Measurements from ENCODE around the gene C12orf57. TPM values are rescaled to one million over a fixed set of nuclear protein-coding genes. Genes with fewer than 3 reads are reported as not detected.

C12orf57 gene
- total and polyA plus RNA-seq, 2 of the 8 experiments (the other 6 are each of a cell fraction or from before 2014, with no cell fraction given): 174 to 993 TPM

DNA sequence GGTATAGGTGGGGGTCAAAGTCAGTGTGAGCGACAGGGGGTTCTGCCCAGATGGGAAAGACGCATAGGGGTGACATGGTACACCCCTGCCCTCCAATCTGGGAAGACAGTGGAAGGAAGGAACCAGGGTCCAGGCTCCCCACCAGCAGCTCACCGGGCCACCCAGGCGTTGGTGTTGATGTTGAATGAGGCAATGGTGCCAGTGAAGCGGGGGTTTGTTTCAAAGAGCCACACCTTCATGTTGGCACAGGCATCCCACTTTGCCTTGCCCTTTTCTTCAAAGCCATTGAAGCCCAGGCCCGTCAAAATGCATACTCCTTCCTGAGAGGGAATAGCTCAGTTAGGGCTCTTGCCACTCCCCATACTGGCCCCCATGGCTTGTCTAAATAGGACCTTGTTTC is 34.4 kb downstream of the C12orf57 start:
- ChIA-PET CTCF (ENCODE audit: partially characterized antibody) (interaction anchor here (0.6 to 1.9 kb wide), 13 partner anchors 12 to 1729 kb away, joined by 3 to 10 read pairs (median 3); partner anchors contain the start of genes C12orf57 and RNU7-1), POLR2A (ENCODE audit: partially characterized antibody) (interaction anchor here (0.6 to 30.5 kb wide), 21 partner anchors 8 to 554 kb away, joined by 3 to 1596 read pairs (median 4); partner anchors contain the start of genes ATN1, C12orf57, CLSTN3 and PTPN6)
- H2AK5ac ChIP-seq (ENCODE audit: low read depth, low read length): no peak overlapping the region
- H3K4me3 ChIP-seq (ENCODE audit: extremely low read depth in 1 of 4, insufficient read depth in 2 of 4, low read depth in 3 of 4, low read length in 4 of 4): no peak overlapping the region
- H4K91ac ChIP-seq (replicated peaks; ENCODE audit: insufficient read length, low read length): no peak overlapping the region
- no peak overlapping the region for H2BK12ac ChIP-seq (ENCODE audit: low read depth, low read length)
- no peak overlapping the region; a peak in 1 of 7 replicates for H3K9ac ChIP-seq (replicated peaks in 1 of 4; ENCODE audit: extremely low read depth in 1 of 4, low read depth in 3 of 4, low read length in 3 of 4)
- no peak overlapping the region for H3K18ac ChIP-seq (ENCODE audit: extremely low read depth, low read length)
- no peak overlapping the region for H4K8ac ChIP-seq (ENCODE audit: extremely low read depth, insufficient read depth, low read length)
- H2BK20ac ChIP-seq (ENCODE audit: low read length): no peak overlapping the region
- peaks cover 8 to 9% of the 10 kb centered on the region in 2 experiments for H4K20me1 ChIP-seq (replicated peaks in 1 of 2; ENCODE audit: control insufficient read depth in 1 of 2, insufficient read depth in 2 of 2, low read length in 2 of 2)
- H3K27me3 ChIP-seq (replicated peaks in 1 of 4; ENCODE audit: control insufficient read depth in 3 of 4, extremely low read depth in 1 of 4, insufficient read depth in 3 of 4, low read length in 3 of 4): no peaks in the 10 kb centered on the region
- no peak overlapping the region for H3K14ac ChIP-seq (ENCODE audit: insufficient read length)
- H2BK120ac ChIP-seq (replicated peaks; ENCODE audit: low read depth, low read length): no peak overlapping the region
- H2BK5ac ChIP-seq (ENCODE audit: low read depth, low read length): no peak overlapping the region
- H3K4me1 ChIP-seq (replicated peaks in 1 of 4; ENCODE audit: control insufficient read depth in 3 of 4, insufficient read depth in 4 of 4, low read length in 3 of 4): peaks cover 0 to 6% (median under 1%) of the 10 kb centered on the region in 4 experiments; a peak in 2 of 7 replicates
- no peaks in the 10 kb centered on the region for H3K9me3 ChIP-seq (ENCODE audit: insufficient read depth in 2 of 2, low read depth in 1 of 2, low read length in 1 of 2)
- H3K79me1 ChIP-seq (ENCODE audit: low read depth, low read length): 0 out of 2 replicates have a peak, but pooled peaks cover 2% of the 10 kb centered on the region
- H3K23me2 ChIP-seq (ENCODE audit: low read depth, low read length): no peaks in the 10 kb centered on the region
- H3K36me3 ChIP-seq (ENCODE audit: control insufficient read depth in 2 of 4, insufficient read depth in 4 of 4, low read length in 3 of 4): peaks cover 27 to 81% (median 54%) of the 10 kb centered on the region in 4 experiments
- no peaks in the 10 kb centered on the region for H3K79me2 ChIP-seq (ENCODE audit: control insufficient read depth in 1 of 2, insufficient read depth in 2 of 2, low read length in 2 of 2)
- TF ChIP-seq RXRA (IDR thresholded peaks at IDR 0.05; ENCODE audit: insufficient read depth, low read depth, low read length): no peak
- no peak for TF ChIP-seq BCL11A (IDR thresholded peaks at IDR 0.05; ENCODE audit: low read depth in 2 of 2, low read length in 2 of 2)
- no peak for TF ChIP-seq KDM1A (IDR thresholded peaks at IDR 0.05; ENCODE audit: borderline replicate concordance, low read length)
- no peak for TF ChIP-seq BRCA1 (IDR thresholded peaks at IDR 0.05; ENCODE audit: low read depth, low read length)
- TF ChIP-seq, protein P1, sequence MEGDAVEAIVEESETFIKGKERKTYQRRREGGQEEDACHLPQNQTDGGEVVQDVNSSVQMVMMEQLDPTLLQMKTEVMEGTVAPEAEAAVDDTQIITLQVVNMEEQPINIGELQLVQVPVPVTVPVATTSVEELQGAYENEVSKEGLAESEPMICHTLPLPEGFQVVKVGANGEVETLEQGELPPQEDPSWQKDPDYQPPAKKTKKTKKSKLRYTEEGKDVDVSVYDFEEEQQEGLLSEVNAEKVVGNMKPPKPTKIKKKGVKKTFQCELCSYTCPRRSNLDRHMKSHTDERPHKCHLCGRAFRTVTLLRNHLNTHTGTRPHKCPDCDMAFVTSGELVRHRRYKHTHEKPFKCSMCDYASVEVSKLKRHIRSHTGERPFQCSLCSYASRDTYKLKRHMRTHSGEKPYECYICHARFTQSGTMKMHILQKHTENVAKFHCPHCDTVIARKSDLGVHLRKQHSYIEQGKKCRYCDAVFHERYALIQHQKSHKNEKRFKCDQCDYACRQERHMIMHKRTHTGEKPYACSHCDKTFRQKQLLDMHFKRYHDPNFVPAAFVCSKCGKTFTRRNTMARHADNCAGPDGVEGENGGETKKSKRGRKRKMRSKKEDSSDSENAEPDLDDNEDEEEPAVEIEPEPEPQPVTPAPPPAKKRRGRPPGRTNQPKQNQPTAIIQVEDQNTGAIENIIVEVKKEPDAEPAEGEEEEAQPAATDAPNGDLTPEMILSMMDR (IDR thresholded peaks at IDR 0.05; ENCODE audit: control extremely low read depth in 1 of 3, insufficient read depth in 1 of 3, low read depth in 1 of 3, low read length in 3 of 3): no peak
- no peak for TF ChIP-seq SAP30 (IDR thresholded peaks at IDR 0.05; ENCODE audit: insufficient read depth, insufficient replicate concordance, low read length)
- TF ChIP-seq ASH2L (IDR thresholded peaks at IDR 0.05; ENCODE audit: low read length): no peak
- TF ChIP-seq EP300 (IDR thresholded peaks at IDR 0.05; ENCODE audit: borderline replicate concordance in 1 of 2, low read depth in 2 of 2, low read length in 2 of 2): no peak
- no peak for TF ChIP-seq CBX8 (IDR thresholded peaks at IDR 0.05; ENCODE audit: borderline replicate concordance, low read depth, low read length)
- no peak for TF ChIP-seq CREB1 (IDR thresholded peaks at IDR 0.05)
- TF ChIP-seq TCF12 (IDR thresholded peaks at IDR 0.05; ENCODE audit: low read depth, low read length): no peak
- 77% methylated on average over 6 of the region's 6 CpGs; no CpG with 5 or more reads in 1 of the 2 experiments for WGBS, 2 experiments (ENCODE audit: extremely low coverage in 1 of 2, insufficient coverage in 1 of 2, insufficient read length in 1 of 2, insufficient replicate concordance in 2 of 2, low coverage in 1 of 2, low lambda C conversion rate in 2 of 2, missing lambda C conversion rate in 1 of 2)
- DNase-seq (ENCODE audit: low read depth in 1 of 2, low spot score in 2 of 2) (no peak), FAIRE-seq (no peak)
- H3K4ac ChIP-seq (replicated peaks; ENCODE audit: insufficient read length, low read depth, low read length): no peak overlapping the region
- H2BK15ac ChIP-seq (ENCODE audit: low read length): no peak overlapping the region
- no peak overlapping the region for H3K4me2 ChIP-seq (ENCODE audit: insufficient read depth in 1 of 2, low read depth in 2 of 2, low read length in 2 of 2)
- no peak overlapping the region for H3K27ac ChIP-seq (ENCODE audit: low read depth, low read length)
- H4K5ac ChIP-seq (ENCODE audit: insufficient read length, low read depth, low read length): no peak overlapping the region
- no peak overlapping the region for H3K56ac ChIP-seq (replicated peaks; ENCODE audit: insufficient read length, low read depth, low read length)
- no peak overlapping the region for H3K23ac ChIP-seq (ENCODE audit: insufficient read length)
- H2AFZ ChIP-seq (ENCODE audit: low read length): no peak overlapping the region

Data from H1 (cell line).